Hematopoietic multipotent progenitor cell treated with erythropoietin and hydrocortisone succinate and interleukin-3 and kit ligand, for 8 days (in vitro differentiated cells): Measurements from ENCODE around the gene MLXIPL.
"Not testable (repeated sequence)": the region's sequence is repeated elsewhere in the genome, so short reads cannot be mapped to it uniquely, and the experiment has no call there.

Source experiments
- DNase-seq: peaks from one replicate; pipeline ENCODE4 v3.0.0-alpha.2; 2015

MLXIPL gene

GRCh38 chr7:73577627-73578341 is 46.5 kb downstream of the MLXIPL start:
- DNase-seq = peak; percentile 30

GRCh38 chr7:73573791-73574190 is 50.5 kb downstream of the MLXIPL start:
- DNase-seq = no peak

GRCh38 chr7:73573276-73573675 is 51.0 kb downstream of the MLXIPL start:
- no peak for DNase-seq

- no peak for DNase-seq
These were observed 51.5 kb downstream of the MLXIPL start for GRCh38 chr7:73572767-73573186.

GRCh38 chr7:73570977-73571376 is 53.3 kb downstream of the MLXIPL start:
- no peak for DNase-seq

- DNase-seq = no peak
These were observed 53.8 kb downstream of the MLXIPL start for GRCh38 chr7:73570521-73570920.

- DNase-seq = no peak
These were observed 55.2 kb downstream of the MLXIPL start for GRCh38 chr7:73569042-73569608.

- DNase-seq = no peak
These were observed 56.3 kb downstream of the MLXIPL start for GRCh38 chr7:73567846-73568685.

GRCh38 chr7:73567140-73567539 is 57.2 kb downstream of the MLXIPL start:
- no peak for DNase-seq

GRCh38 chr7:73566431-73566830 is 57.9 kb downstream of the MLXIPL start:
- not testable (repeated sequence) for DNase-seq

GRCh38 chr7:73565675-73566340 is 58.5 kb downstream of the MLXIPL start:
- no peak for DNase-seq

GRCh38 chr7:73560109-73560835 is 64.0 kb downstream of the MLXIPL start:
- DNase-seq = no peak

GRCh38 chr7:73557397-73558257 is 66.7 kb downstream of the MLXIPL start, which contains the start of gene BCL7B:
Gene BCL7B (minus strand): TSS chr7:73557690. CDS start chr7:73557578, 112 bp downstream.
- peak; percentile 81 for DNase-seq

- peak; percentile 94 for DNase-seq
These were observed 67.3 kb downstream of the MLXIPL start for GRCh38 chr7:73557108-73557396.

- no peak for DNase-seq
These were observed 67.9 kb downstream of the MLXIPL start for GRCh38 chr7:73556208-73557107.

GRCh38 chr7:73555411-73555982 is 68.8 kb downstream of the MLXIPL start:
- DNase-seq = no peak

- DNase-seq = not testable (repeated sequence)
These were observed 74.2 kb downstream of the MLXIPL start for GRCh38 chr7:73550093-73550492.

- DNase-seq = no peak
These were observed 75.1 kb downstream of the MLXIPL start for GRCh38 chr7:73549176-73549575.

GRCh38 chr7:73547841-73548240 is 76.5 kb downstream of the MLXIPL start:
- DNase-seq = no peak

GRCh38 chr7:73544678-73545077 is 79.6 kb downstream of the MLXIPL start:
- DNase-seq = no peak
